HL-60 (cell line): ENCODE measurements around the gene SLC44A5.

Experiments used
- CTCF ChIP-seq: IDR thresholded peaks from one replicate; pipeline ENCODE4 v1.5.1; 2011; ENCODE audit warnings: low read length, control low read depth, inconsistent platforms; ENCODE audit not compliant: insufficient read depth
- GABPA ChIP-seq: IDR thresholded peaks from 2 replicates; pipeline ENCODE4 v1.6.1; 2012; ENCODE audit warnings: low read depth
- POLR2AphosphoS5 ChIP-seq: IDR thresholded peaks from 2 replicates; pipeline ENCODE4 v1.6.1; 2012; ENCODE audit warnings: low read depth

- no peak for TF ChIP-seq CTCF
- TF ChIP-seq GABPA = no peak
- TF ChIP-seq POLR2AphosphoS5 = no peak
These were observed 16.6 kb downstream of the SLC44A5 start for GRCh38 chr1:75594327-75594726.
